ENCODE data around the gene ANKHD1.
"Not testable (repeated sequence)": the region's sequence is repeated elsewhere in the genome, so short reads cannot be mapped to it uniquely, and the experiment has no call there.

Gene ANKHD1

DNA sequence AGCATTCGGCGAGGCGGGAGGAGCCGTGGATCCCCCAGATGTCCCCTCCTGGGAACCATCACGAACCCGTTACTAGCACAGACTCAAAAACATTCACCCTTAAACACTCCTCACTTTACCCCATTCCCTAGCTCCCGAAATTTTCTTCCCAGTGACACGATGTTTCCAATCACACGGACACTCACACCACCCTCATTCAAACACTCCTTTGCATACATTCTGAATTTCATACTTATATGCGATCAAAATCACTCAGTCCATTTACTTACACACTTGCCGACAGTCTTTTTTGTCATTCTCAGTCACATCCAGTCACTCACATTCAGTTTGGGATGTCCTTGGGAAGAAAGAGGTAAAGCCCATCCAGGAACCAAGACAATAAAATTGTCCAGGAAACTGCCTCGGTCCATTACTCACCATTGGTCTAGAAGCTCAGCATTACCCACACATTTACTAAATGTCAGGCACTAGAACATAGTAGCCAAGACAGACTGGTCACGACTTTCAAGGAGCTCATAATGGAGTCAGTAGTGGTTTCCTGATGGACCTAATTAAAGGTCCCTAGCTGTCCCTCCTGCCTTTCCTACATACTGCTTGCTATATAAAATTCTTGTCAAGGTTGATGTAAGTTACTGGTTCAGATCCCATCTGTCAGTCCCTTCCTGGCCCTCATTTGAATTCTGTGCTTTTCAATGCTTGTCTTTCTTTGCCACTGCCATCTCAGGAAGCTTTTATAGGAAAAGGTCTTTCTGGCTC is 163.6 kb downstream of the ANKHD1 start:
- DNase-seq: no peak

DNA sequence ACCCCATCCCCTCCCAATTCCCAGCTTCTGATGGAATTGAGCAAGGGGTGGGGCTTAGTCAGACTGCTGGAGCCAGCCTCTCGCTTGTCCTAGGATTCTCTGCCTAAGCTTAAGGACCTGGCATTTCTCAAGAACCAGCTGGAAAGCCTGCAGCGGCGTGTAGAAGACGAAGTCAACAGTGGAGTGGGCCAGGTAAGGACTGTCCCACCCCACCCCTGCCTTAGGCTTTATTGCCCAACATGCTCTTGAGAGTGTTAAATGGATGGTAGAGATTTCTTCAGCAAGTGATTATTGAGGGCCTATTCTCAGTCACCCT is 164.1 kb downstream of the ANKHD1 start:
- DNase-seq: no peak

DNA sequence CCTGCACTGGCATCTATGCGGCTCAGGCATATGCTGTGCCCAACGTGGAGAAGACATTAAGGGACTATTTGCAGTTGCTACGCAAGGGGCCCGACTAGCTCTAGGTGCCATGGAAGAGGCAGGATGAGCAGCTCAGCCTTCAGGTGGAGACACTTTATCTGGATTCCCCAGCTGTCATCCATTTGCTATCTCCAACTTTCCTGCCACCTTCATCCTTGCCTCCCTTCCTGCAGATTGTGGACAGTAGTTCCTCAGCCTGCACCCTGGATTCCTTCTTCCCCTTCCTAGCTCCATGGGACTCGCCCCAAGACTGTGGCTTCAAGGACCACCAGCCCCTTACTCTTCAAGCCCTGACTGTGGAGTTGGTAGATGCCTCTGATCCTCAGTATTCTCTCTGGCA is 165.0 kb downstream of the ANKHD1 start:
- DNase-seq: no peak

DNA sequence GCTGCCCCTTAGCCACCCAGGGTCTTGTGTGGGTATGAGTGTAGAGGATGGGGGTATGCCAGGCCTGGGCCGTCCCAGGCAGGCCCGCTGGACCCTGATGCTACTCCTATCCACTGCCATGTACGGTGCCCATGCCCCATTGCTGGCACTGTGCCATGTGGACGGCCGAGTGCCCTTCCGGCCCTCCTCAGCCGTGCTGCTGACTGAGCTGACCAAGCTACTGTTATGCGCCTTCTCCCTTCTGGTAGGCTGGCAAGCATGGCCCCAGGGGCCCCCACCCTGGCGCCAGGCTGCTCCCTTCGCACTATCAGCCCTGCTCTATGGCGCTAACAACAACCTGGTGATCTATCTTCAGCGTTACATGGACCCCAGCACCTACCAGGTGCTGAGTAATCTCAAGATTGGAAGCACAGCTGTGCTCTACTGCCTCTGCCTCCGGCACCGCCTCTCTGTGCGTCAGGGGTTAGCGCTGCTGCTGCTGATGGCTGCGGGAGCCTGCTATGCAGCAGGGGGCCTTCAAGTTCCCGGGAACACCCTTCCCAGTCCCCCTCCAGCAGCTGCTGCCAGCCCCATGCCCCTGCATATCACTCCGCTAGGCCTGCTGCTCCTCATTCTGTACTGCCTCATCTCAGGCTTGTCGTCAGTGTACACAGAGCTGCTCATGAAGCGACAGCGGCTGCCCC is 165.6 kb downstream of the ANKHD1 start:
- DNase-seq: no peak

GRCh38 chr5:140567871-140568270 is 166.2 kb downstream of the ANKHD1 start:
- no peak for DNase-seq

DNA sequence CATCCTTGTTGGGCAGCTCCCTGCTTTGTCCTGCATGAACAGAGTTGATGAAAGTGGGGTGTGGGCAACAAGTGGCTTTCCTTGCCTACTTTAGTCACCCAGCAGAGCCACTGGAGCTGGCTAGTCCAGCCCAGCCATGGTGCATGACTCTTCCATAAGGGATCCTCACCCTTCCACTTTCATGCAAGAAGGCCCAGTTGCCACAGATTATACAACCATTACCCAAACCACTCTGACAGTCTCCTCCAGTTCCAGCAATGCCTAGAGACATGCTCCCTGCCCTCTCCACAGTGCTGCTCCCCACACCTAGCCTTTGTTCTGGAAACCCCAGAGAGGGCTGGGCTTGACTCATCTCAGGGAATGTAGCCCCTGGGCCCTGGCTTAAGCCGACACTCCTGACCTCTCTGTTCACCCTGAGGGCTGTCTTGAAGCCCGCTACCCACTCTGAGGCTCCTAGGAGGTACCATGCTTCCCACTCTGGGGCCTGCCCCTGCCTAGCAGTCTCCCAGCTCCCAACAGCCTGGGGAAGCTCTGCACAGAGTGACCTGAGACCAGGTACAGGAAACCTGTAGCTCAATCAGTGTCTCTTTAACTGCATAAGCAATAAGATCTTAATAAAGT is 166.9 kb downstream of the ANKHD1 start:
- DNase-seq: no peak

GRCh38 chr5:140569197-140569596 is 167.6 kb downstream of the ANKHD1 start:
- DNase-seq: peak; percentile 49

DNA sequence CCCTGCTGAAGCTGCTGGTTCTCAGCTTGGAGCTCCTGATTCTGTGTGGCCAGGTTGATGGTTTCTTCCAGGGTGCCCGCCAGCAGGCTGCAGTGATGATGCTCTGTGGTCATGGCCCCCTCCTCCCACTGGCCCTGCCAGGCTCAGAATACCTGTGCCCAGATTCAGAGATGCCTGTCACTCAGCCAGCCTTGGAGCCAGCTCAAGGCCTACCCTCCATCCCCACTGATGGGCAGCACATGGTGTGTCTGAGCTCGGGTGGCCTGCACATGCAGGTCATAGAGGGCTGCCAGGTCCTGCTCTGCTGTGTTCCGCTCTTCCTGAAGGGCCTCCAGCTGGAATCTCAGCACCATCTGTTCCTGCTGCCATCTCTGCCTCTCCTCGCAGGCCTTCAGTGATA is 168.4 kb downstream of the ANKHD1 start:
- DNase-seq: no peak

- no peak for DNase-seq
Observed at GRCh38 chr5:140570488-140570887, 168.9 kb downstream of the ANKHD1 start.

GRCh38 chr5:140571105-140571504 is 169.5 kb downstream of the ANKHD1 start:
- DNase-seq: no peak

DNA sequence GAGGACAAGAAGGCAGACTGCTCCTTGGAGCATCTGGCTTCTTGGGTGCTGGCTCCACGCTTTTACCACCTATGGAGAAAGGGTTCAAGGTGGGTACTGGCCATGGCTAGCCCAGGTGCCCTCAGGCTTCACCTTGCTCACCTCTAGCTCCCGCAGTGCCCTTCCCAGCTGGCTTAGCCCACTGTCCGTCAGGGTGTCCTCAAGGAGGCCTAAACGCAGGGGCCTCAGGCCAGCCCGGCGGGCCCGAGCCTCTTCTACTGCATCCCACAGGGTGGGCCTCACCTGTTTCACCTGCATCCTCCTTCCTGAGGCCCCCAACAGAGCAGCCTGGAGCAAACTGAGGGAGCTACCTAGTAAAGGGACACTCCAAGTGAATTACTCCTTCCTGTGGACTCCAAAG is 172.1 kb downstream of the ANKHD1 start:
- DNase-seq: no peak

- no peak for DNase-seq
Observed at GRCh38 chr5:140574165-140574564, 172.5 kb downstream of the ANKHD1 start.

DNA sequence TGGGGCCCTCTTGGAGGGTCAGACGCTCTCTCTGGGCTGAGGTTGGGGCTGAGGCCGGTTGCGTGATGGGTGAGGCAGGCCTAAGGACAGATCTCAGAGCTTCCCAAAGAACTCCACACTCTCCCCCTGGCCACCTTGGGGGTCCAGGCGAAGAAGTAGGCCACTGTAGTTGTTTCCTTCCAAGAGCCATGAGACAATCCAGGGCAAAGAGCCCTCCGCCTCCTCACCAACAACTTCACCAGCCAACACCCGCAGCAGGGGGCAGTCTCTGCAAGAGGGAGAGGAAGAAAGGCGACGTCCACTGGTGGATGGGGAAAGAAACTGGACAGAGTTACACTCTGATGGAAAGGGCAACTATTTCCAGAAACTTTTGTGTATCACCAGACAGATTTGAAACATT is 173.7 kb downstream of the ANKHD1 start:
- DNase-seq: no peak

GRCh38 chr5:140576776-140577201 is 175.2 kb downstream of the ANKHD1 start:
- DNase-seq: no peak

- not testable (repeated sequence) for DNase-seq
Observed at GRCh38 chr5:140579188-140579747, 177.6 kb downstream of the ANKHD1 start.

GRCh38 chr5:140587495-140587894 is 185.9 kb downstream of the ANKHD1 start:
- DNase-seq: no peak

GRCh38 chr5:140588311-140589070 is 186.9 kb downstream of the ANKHD1 start:
- no peak for DNase-seq

Data from CD4-positive, alpha-beta T cell treated with Interleukin-17A for 1 hour (primary cell).